ENCODE data around the gene MYBPC1. TPM values are rescaled to one million over a fixed set of nuclear protein-coding genes. Genes with fewer than 3 reads are reported as not detected.

MYBPC1 gene
- total and polyA plus RNA-seq, 4 donors: 0.06 to 0.07 TPM; not detected in 2

DNA sequence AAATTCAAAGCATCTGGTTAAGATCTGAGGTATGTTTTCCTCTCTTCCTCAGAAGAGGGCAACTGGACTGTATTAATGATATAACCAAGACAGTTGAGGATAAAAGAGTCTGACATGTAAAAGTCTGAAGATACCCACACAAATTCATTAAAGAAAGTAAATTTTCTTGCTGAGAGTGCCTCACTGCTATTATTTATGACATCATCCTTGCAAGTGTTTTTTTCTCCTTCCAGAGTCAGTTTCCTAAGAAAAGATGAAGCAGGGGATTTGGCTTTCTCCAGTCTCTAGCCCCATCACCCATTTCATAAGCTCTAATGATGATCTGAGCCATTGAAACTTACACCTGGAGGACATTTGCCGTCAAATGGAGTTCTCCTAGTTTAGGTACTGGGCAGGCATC is 21.0 kb upstream of the MYBPC1 start:
- 94 to 95% methylated on average over 1 of the region's 1 CpG for WGBS, 2 donors
- no peaks in the 10 kb centered on the region for H3K36me3 ChIP-seq (ENCODE audit: control insufficient read depth in 4 of 4, insufficient read depth in 4 of 4, low read length in 4 of 4)
- H3K4me3 ChIP-seq: no peak overlapping the region
- no peak overlapping the region for H3K9ac ChIP-seq (ENCODE audit: insufficient read depth in 1 of 2, low read length in 2 of 2)
- DNase-seq (no peak), ATAC-seq (ENCODE audit: insufficient read depth, low FRiP score) (no peak)
- peaks cover 0 to 2% (median 0%) of the 10 kb centered on the region in 5 donors for H3K4me1 ChIP-seq (ENCODE audit: control insufficient read depth in 5 of 5, insufficient read depth in 5 of 5, low read length in 5 of 5)
- H3K27me3 ChIP-seq (ENCODE audit: control insufficient read depth in 3 of 3, insufficient read depth in 3 of 3, low read length in 2 of 3): no peaks in the 10 kb centered on the region
- no peak for TF ChIP-seq CTCF (IDR thresholded peaks at IDR 0.05; ENCODE audit: control extremely low read depth, extremely low read depth)
- H3K27ac ChIP-seq (ENCODE audit: low read depth in 1 of 2, low read length in 1 of 2): no peak overlapping the region
- H3K9me3 ChIP-seq (ENCODE audit: control insufficient read depth in 4 of 4, insufficient read depth in 3 of 4, low read length in 3 of 4): no peaks in the 10 kb centered on the region

DNA sequence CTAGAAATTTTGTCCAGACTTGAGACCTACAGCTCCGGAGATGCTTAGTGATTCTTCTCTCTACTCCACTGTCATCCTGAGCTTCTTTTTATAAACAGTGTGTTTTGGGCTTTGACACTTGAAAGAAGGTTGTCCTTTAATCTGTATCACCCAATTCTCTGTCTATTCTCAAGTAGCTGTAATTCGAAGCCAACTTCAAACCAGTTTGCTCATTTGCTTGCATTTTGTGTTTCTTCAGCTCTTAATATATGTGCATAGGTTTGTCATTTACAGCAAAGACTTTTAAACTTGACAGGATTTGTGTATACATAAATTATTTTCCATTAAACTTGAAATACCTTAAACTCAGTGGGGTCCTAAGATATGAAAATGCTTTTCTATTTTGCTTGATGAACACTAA is 16.4 kb upstream of the MYBPC1 start:
- ATAC-seq (ENCODE audit: insufficient read depth, low FRiP score): no peak
- no peaks in the 10 kb centered on the region for H3K4me1 ChIP-seq (ENCODE audit: control insufficient read depth in 5 of 5, insufficient read depth in 5 of 5, low read length in 5 of 5)
- H3K27me3 ChIP-seq (ENCODE audit: control insufficient read depth in 3 of 3, insufficient read depth in 3 of 3, low read length in 2 of 3): no peaks in the 10 kb centered on the region
- H3K36me3 ChIP-seq (ENCODE audit: control insufficient read depth in 4 of 4, insufficient read depth in 4 of 4, low read length in 4 of 4): no peaks in the 10 kb centered on the region
- no peak for DNase-seq
- no peaks in the 10 kb centered on the region for H3K9me3 ChIP-seq (ENCODE audit: control insufficient read depth in 4 of 4, insufficient read depth in 3 of 4, low read length in 3 of 4)
- H3K27ac ChIP-seq (ENCODE audit: low read depth in 1 of 2, low read length in 1 of 2): no peak overlapping the region
- TF ChIP-seq CTCF (IDR thresholded peaks at IDR 0.05; ENCODE audit: control extremely low read depth, extremely low read depth): no peak
- no peak overlapping the region for H3K9ac ChIP-seq (ENCODE audit: insufficient read depth in 1 of 2, low read length in 2 of 2)
- WGBS, 2 donors: 65 to 82% methylated on average over 2 of the region's 2 CpGs
- H3K4me3 ChIP-seq: no peak overlapping the region

GRCh38 chr12:101581190-101581589 is 13.6 kb upstream of the MYBPC1 start:
- no peak overlapping the region for H3K27ac ChIP-seq (ENCODE audit: low read depth in 1 of 2, low read length in 1 of 2)
- H3K36me3 ChIP-seq (ENCODE audit: control insufficient read depth in 4 of 4, insufficient read depth in 4 of 4, low read length in 4 of 4): no peaks in the 10 kb centered on the region
- no peaks in the 10 kb centered on the region for H3K27me3 ChIP-seq (ENCODE audit: control insufficient read depth in 3 of 3, insufficient read depth in 3 of 3, low read length in 2 of 3)
- no peak overlapping the region for H3K4me3 ChIP-seq
- DNase-seq (no peak), ATAC-seq (ENCODE audit: insufficient read depth, low FRiP score) (no peak)
- no peaks in the 10 kb centered on the region for H3K9me3 ChIP-seq (ENCODE audit: control insufficient read depth in 4 of 4, insufficient read depth in 3 of 4, low read length in 3 of 4)
- no peak overlapping the region for H3K9ac ChIP-seq (ENCODE audit: insufficient read depth in 1 of 2, low read length in 2 of 2)
- WGBS, 2 donors: 33 to 38% methylated on average over 1 of the region's 1 CpG
- TF ChIP-seq CTCF (IDR thresholded peaks at IDR 0.05; ENCODE audit: control extremely low read depth, extremely low read depth): no peak
- H3K4me1 ChIP-seq (ENCODE audit: control insufficient read depth in 5 of 5, insufficient read depth in 5 of 5, low read length in 5 of 5): peaks cover 0 to 1% (median 0%) of the 10 kb centered on the region in 5 donors

DNA sequence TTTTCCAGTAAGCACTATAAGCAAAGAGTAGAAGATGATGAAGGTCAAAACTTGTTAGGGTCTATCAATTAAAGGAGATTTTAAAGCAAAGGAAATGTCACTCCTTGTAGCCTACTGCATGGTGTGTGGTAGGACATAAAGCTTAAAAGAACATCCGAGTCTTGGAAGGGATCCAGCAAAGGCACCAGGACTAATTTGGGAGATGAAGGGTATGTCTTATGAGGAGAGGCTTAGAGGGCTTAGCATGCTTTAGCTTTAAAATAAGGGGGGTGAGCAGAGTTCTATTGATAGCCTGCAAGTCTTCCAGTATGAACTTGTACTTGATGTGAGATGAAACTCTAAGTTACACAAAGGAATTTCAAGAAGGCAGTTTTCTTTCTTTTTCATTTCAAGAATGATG is 11.8 kb upstream of the MYBPC1 start:
- Histone ChIP-seq H3K36me3 (ENCODE audit: control insufficient read depth in 4 of 4, insufficient read depth in 4 of 4, low read length in 4 of 4) (no peaks in the 10 kb centered on the region), H3K27me3 (ENCODE audit: control insufficient read depth in 3 of 3, insufficient read depth in 3 of 3, low read length in 2 of 3) (no peaks in the 10 kb centered on the region), H3K9ac (ENCODE audit: insufficient read depth in 1 of 2, low read length in 2 of 2) (no peak overlapping the region), H3K4me1 (ENCODE audit: control insufficient read depth in 5 of 5, insufficient read depth in 5 of 5, low read length in 5 of 5) (peaks cover 0 to 1% (median 0%) of the 10 kb centered on the region in 5 donors), H3K9me3 (ENCODE audit: control insufficient read depth in 4 of 4, insufficient read depth in 3 of 4, low read length in 3 of 4) (no peaks in the 10 kb centered on the region), H3K27ac (ENCODE audit: low read depth in 1 of 2, low read length in 1 of 2) (no peak overlapping the region), H3K4me3 (no peak overlapping the region)
- ATAC-seq (ENCODE audit: insufficient read depth, low FRiP score) (no peak), DNase-seq (peak in 1 of 3 donors; percentile 30)
- no peak for TF ChIP-seq CTCF (IDR thresholded peaks at IDR 0.05; ENCODE audit: control extremely low read depth, extremely low read depth)
- 70 to 83% methylated on average over 1 of the region's 1 CpG for WGBS, 2 donors

Measured in lung (tissue), 12 donors.